Measurements from ENCODE around the gene ABCG1. TPM values are rescaled to one million over a fixed set of nuclear protein-coding genes. Genes with fewer than 3 reads are reported as not detected.

The ABCG1 gene
- total and polyA plus RNA-seq, 2 donors (not counting 1 experiment from before 2014, with no cell fraction given), result under 0.01 to 0.12 TPM

- no peak for TF ChIP-seq CTCF (conservative IDR thresholded peaks at IDR 0.05 in 1 of 2, IDR thresholded peaks at IDR 0.05 in 1 of 2; ENCODE audit: low read depth in 1 of 2, low read length in 2 of 2)
- TF ChIP-seq EZH2 (IDR thresholded peaks at IDR 0.05; ENCODE audit: low read length, missing control alignments), result no peak
- no peaks in the 10 kb centered on the region for H3K36me3 ChIP-seq (ENCODE audit: control insufficient read depth, insufficient read depth, low read length)
- no peaks in the 10 kb centered on the region for H4K20me1 ChIP-seq (ENCODE audit: control insufficient read depth, extremely low read depth, insufficient read depth, low read length)
- no peak overlapping the region for H3K27ac ChIP-seq (ENCODE audit: insufficient read depth, low read length)
- H3K4me3 ChIP-seq (replicated peaks in 1 of 4; ENCODE audit: control extremely low read depth in 1 of 4, insufficient read depth in 1 of 4, low read depth in 3 of 4, low read length in 4 of 4), result no peak overlapping the region
- no peak for DNase-seq (ENCODE audit: low read depth in 2 of 2)
- no peaks in the 10 kb centered on the region for H3K79me2 ChIP-seq (ENCODE audit: control insufficient read depth, insufficient read depth, low read length)
- H3K4me1 ChIP-seq (ENCODE audit: control insufficient read depth, extremely low read depth, insufficient read depth, low read length), result no peaks in the 10 kb centered on the region
- no peak overlapping the region for H3K9ac ChIP-seq (ENCODE audit: insufficient read depth, low read length)
- H2AFZ ChIP-seq (ENCODE audit: low read length), result no peak overlapping the region
- no peaks in the 10 kb centered on the region for H3K27me3 ChIP-seq (ENCODE audit: control insufficient read depth, insufficient read depth, low read length)
- H3K9me3 ChIP-seq (ENCODE audit: control insufficient read depth, insufficient read depth, low read depth, low read length), result no peaks in the 10 kb centered on the region
- H3K4me2 ChIP-seq (ENCODE audit: extremely low read depth, insufficient read depth, low read length), result no peak overlapping the region
Measured at GRCh38 chr21:42303443-42303842, 84.5 kb downstream of the ABCG1 start.

DNA sequence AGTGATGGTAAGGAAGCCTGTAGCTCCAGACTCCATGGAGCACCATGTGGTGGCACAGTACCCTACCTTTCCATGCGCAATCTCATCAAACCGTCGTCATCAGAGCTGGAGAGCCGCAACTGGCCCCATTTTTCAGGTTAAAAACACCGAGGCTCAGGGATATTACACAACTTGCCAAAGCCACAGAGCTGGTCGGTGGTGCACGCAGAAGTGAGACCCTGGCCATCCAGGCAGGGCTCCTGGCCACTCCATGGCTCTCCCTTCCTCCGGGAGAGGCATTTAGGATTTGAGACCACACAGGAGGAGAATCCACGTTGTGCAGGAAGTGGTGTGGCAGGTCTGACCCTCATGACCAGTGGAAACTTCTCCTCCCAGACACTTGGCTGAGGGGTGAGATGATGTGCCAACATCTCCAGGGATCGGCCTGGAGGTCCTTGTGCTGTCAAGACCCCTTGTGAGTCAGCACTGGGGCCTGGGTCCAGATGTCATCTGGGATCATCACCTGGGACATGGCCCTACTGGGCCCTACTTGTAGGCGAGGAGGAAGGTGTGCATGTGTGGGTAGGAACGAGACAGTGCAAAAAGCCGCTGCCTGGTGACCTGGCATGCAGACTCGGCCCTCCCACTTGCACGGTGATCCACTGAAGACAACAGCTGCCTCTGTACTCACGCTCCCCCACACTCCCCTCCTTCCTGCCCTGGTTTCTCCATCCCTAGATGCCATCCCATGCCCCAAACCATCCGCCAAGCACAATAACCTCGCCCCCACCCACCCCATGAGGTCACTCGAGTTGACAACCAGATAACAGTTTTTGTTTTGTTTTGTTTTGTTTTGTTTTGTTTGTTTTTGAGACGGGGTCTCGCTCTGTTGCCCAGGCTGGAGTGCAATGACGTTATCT lies 85.9 kb downstream of the ABCG1 start:
- H3K79me2 ChIP-seq (ENCODE audit: control insufficient read depth, insufficient read depth, low read length), result no peaks in the 10 kb centered on the region
- H3K36me3 ChIP-seq (ENCODE audit: control insufficient read depth, insufficient read depth, low read length), result no peaks in the 10 kb centered on the region
- no peak for DNase-seq (ENCODE audit: low read depth in 2 of 2)
- H3K9me3 ChIP-seq (ENCODE audit: control insufficient read depth, insufficient read depth, low read depth, low read length), result no peaks in the 10 kb centered on the region
- H3K4me2 ChIP-seq (ENCODE audit: extremely low read depth, insufficient read depth, low read length), result no peak overlapping the region
- TF ChIP-seq CTCF (conservative IDR thresholded peaks at IDR 0.05 in 1 of 2, IDR thresholded peaks at IDR 0.05 in 1 of 2; ENCODE audit: low read depth in 1 of 2, low read length in 2 of 2), result no peak
- no peak for TF ChIP-seq EZH2 (IDR thresholded peaks at IDR 0.05; ENCODE audit: low read length, missing control alignments)
- no peak overlapping the region for H3K27ac ChIP-seq (ENCODE audit: insufficient read depth, low read length)
- H3K9ac ChIP-seq (ENCODE audit: insufficient read depth, low read length), result no peak overlapping the region
- H4K20me1 ChIP-seq (ENCODE audit: control insufficient read depth, extremely low read depth, insufficient read depth, low read length), result no peaks in the 10 kb centered on the region
- H2AFZ ChIP-seq (ENCODE audit: low read length), result no peak overlapping the region
- H3K27me3 ChIP-seq (ENCODE audit: control insufficient read depth, insufficient read depth, low read length), result no peaks in the 10 kb centered on the region
- H3K4me3 ChIP-seq (replicated peaks in 1 of 4; ENCODE audit: control extremely low read depth in 1 of 4, insufficient read depth in 1 of 4, low read depth in 3 of 4, low read length in 4 of 4), result no peak overlapping the region
- H3K4me1 ChIP-seq (ENCODE audit: control insufficient read depth, extremely low read depth, insufficient read depth, low read length), result no peaks in the 10 kb centered on the region

- H3K4me3 ChIP-seq (replicated peaks in 1 of 4; ENCODE audit: control extremely low read depth in 1 of 4, insufficient read depth in 1 of 4, low read depth in 3 of 4, low read length in 4 of 4), result no peak overlapping the region
- H3K27me3 ChIP-seq (ENCODE audit: control insufficient read depth, insufficient read depth, low read length), result no peaks in the 10 kb centered on the region
- no peaks in the 10 kb centered on the region for H3K79me2 ChIP-seq (ENCODE audit: control insufficient read depth, insufficient read depth, low read length)
- H3K4me1 ChIP-seq (ENCODE audit: control insufficient read depth, extremely low read depth, insufficient read depth, low read length), result no peaks in the 10 kb centered on the region
- no peak overlapping the region for H3K27ac ChIP-seq (ENCODE audit: insufficient read depth, low read length)
- DNase-seq (ENCODE audit: low read depth in 2 of 2), result no peak
- no peak overlapping the region for H3K4me2 ChIP-seq (ENCODE audit: extremely low read depth, insufficient read depth, low read length)
- no peaks in the 10 kb centered on the region for H4K20me1 ChIP-seq (ENCODE audit: control insufficient read depth, extremely low read depth, insufficient read depth, low read length)
- TF ChIP-seq CTCF (conservative IDR thresholded peaks at IDR 0.05 in 1 of 2, IDR thresholded peaks at IDR 0.05 in 1 of 2; ENCODE audit: low read depth in 1 of 2, low read length in 2 of 2), result no peak
- TF ChIP-seq EZH2 (IDR thresholded peaks at IDR 0.05; ENCODE audit: low read length, missing control alignments), result no peak
- no peak overlapping the region for H2AFZ ChIP-seq (ENCODE audit: low read length)
- H3K36me3 ChIP-seq (ENCODE audit: control insufficient read depth, insufficient read depth, low read length), result no peaks in the 10 kb centered on the region
- no peaks in the 10 kb centered on the region for H3K9me3 ChIP-seq (ENCODE audit: control insufficient read depth, insufficient read depth, low read depth, low read length)
- H3K9ac ChIP-seq (ENCODE audit: insufficient read depth, low read length), result no peak overlapping the region
Measured at GRCh38 chr21:42305707-42306147, 86.8 kb downstream of the ABCG1 start.
